Vagina (tissue), 2 donors: ENCODE data around the gene EGFLAM.

Source experiments
- CTCF ChIP-seq, 3 experiments: fragments of 450-650 bp in 2 of 3; fragments of 200-600 bp in 1 of 3; sonication (generic) in 1 of 3; IDR thresholded peaks; one replicate each; pipeline ENCODE4 v1.5.1; 2017 to 2019; ENCODE audit warnings: antibody characterized with exemption in 3 of 3, mild to moderate bottlenecking in 2 of 3, moderate library complexity in 2 of 3
- POLR2AphosphoS5 ChIP-seq, 2 donors: sonication (generic); formaldehyde crosslinking; IDR thresholded peaks; one replicate each; pipeline ENCODE4 v1.9.0; 2017; ENCODE audit warnings: antibody characterized with exemption in 2 of 2, mild to moderate bottlenecking in 2 of 2, low read depth in 1 of 2; ENCODE audit not compliant: insufficient read depth in 1 of 2

DNA sequence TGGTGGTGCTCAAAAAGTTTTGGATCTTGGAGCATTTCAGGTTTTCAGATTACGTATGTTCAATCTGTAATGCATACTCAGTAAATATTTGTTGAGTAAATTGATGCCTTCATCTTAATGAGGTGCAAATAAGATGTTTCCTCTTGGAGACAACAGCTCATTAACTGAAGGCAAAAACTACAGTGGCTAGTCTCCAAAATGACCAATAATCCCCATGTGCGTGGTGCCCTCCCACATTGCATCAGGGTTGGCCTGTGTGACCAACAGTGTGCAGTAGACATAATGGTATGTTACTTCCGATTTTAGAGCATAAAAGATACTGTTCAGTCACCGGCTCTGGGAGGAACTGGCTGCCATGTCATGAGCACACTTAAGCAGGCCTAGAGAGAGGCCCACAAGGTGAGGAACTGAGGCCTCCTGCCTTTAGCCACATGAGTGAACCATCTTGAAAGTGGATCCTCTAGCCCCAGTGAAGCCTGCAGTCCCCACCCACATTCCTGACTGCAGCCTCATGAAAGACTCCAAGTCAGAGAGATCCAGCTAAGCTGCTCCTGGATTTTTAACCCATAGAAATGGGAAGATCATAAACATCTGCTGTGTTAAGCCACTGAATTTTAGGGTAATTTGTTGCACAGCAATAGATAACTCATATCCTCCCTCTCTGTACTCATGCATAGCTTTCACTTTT is 242.4 kb downstream of the EGFLAM start:
- TF ChIP-seq POLR2AphosphoS5 (IDR thresholded peaks at IDR 0.05; ENCODE audit: insufficient read depth in 1 of 2, low read depth in 1 of 2) (no peak), CTCF (IDR thresholded peaks at IDR 0.05) (no peak)
